ENCODE data around the gene OR51G2.
"Not testable (repeated sequence)": the region's sequence is repeated elsewhere in the genome, so short reads cannot be mapped to it uniquely, and the experiment has no call there.

The OR51G2 gene, protein sequence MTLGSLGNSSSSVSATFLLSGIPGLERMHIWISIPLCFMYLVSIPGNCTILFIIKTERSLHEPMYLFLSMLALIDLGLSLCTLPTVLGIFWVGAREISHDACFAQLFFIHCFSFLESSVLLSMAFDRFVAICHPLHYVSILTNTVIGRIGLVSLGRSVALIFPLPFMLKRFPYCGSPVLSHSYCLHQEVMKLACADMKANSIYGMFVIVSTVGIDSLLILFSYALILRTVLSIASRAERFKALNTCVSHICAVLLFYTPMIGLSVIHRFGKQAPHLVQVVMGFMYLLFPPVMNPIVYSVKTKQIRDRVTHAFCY

DNA sequence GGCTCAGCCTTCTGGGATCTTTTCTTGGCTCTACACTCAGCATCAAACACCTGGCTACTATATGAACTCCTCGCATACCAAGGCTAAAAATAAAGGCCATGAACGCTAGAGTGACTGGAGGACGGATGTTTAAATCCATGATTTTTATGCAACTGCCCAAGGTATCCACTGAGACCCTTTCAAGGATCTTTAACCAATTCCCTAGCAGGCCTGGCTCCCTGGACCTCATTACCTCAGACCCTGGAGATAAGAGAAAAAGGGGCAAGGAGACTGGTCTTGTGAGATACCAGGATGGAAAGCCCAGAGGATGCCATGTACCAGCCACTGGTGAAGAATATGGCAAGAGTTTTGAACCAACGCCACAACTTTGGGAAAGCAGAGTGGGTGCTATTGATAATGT lies at the start of gene OR51G2:
TSS of gene OR51G2 (minus strand) at position 101 of the 400 bp plus-strand sequence. CDS start 3,687 bp downstream, outside the sequence.
- Histone ChIP-seq H3K9ac (ENCODE audit: low read depth, low read length) (no peak within 1 kb of the TSS), H3K36me3 (ENCODE audit: control insufficient read depth, insufficient read depth, low read length) (no peaks in the 10 kb centered on the region), H3K4me3 (ENCODE audit: low read depth, low read length) (no peak within 1 kb of the TSS), H3K9me3 (ENCODE audit: control insufficient read depth, insufficient read depth, low read length) (no peaks in the 10 kb centered on the region), H3K27me3 (ENCODE audit: control insufficient read depth, insufficient read depth, low read length) (no peaks in the 10 kb centered on the region), H3K4me1 (ENCODE audit: control insufficient read depth, insufficient read depth, low read length) (no peaks in the 10 kb centered on the region)

DNA sequence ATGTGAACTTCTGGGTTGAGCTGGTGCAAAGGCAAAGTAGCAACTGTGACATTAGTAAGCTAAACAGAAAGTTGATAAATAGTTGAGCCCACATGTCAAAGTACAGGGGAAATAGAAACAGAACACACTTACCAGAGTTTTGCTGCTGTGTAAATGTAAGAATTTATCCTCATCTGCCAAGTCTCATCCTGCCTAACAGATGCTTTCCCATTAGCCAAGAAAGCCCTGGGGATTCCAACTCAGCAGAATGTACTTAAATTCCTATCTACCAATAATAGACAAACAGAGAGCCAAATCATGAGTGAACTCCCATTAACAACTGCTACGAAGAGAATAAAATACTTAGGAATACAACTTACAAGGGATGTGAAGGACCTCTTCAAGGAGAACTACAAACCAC lies 43.7 kb upstream of the OR51G2 start:
- H3K9me3 ChIP-seq (ENCODE audit: control insufficient read depth, insufficient read depth, low read length) = no peaks in the 10 kb centered on the region
- no peak overlapping the region for H3K9ac ChIP-seq (ENCODE audit: low read depth, low read length)
- H3K27me3 ChIP-seq (ENCODE audit: control insufficient read depth, insufficient read depth, low read length) = no peaks in the 10 kb centered on the region
- H3K36me3 ChIP-seq (ENCODE audit: control insufficient read depth, insufficient read depth, low read length) = no peaks in the 10 kb centered on the region
- H3K4me3 ChIP-seq (ENCODE audit: low read depth, low read length) = no peak overlapping the region
- H3K4me1 ChIP-seq (ENCODE audit: control insufficient read depth, insufficient read depth, low read length) = no peaks in the 10 kb centered on the region

- no peaks in the 10 kb centered on the region for H3K36me3 ChIP-seq (ENCODE audit: control insufficient read depth, insufficient read depth, low read length)
These were observed 41.7 kb upstream of the OR51G2 start for GRCh38 chr11:4960877-4961276.

GRCh38 chr11:4957396-4957795 lies 38.2 kb upstream of the OR51G2 start:
- Histone ChIP-seq H3K36me3 (ENCODE audit: control insufficient read depth, insufficient read depth, low read length) (no peaks in the 10 kb centered on the region), H3K9ac (ENCODE audit: low read depth, low read length) (no peak overlapping the region), H3K9me3 (ENCODE audit: control insufficient read depth, insufficient read depth, low read length) (no peaks in the 10 kb centered on the region), H3K4me1 (ENCODE audit: control insufficient read depth, insufficient read depth, low read length) (no peaks in the 10 kb centered on the region), H3K27me3 (ENCODE audit: control insufficient read depth, insufficient read depth, low read length) (no peaks in the 10 kb centered on the region), H3K4me3 (ENCODE audit: low read depth, low read length) (no peak overlapping the region)

More at GRCh38 chr11:4960877-4961276, 41.7 kb upstream of the OR51G2 start:
- Histone ChIP-seq H3K9ac (ENCODE audit: low read depth, low read length) (no peak overlapping the region), H3K9me3 (ENCODE audit: control insufficient read depth, insufficient read depth, low read length) (no peaks in the 10 kb centered on the region), H3K4me1 (ENCODE audit: control insufficient read depth, insufficient read depth, low read length) (no peaks in the 10 kb centered on the region), H3K27me3 (ENCODE audit: control insufficient read depth, insufficient read depth, low read length) (no peaks in the 10 kb centered on the region), H3K4me3 (ENCODE audit: low read depth, low read length) (no peak overlapping the region)

GRCh38 chr11:4955613-4956012 lies 36.5 kb upstream of the OR51G2 start, which contains the start of gene OR51A2:
OR51A2 (minus strand) TSS chr11:4955713; CDS start chr11:4955713, 0 bp downstream.
- H3K36me3 ChIP-seq (ENCODE audit: control insufficient read depth, insufficient read depth, low read length); H3K4me3 ChIP-seq (ENCODE audit: low read depth, low read length); H3K9ac ChIP-seq (ENCODE audit: low read depth, low read length); H3K27me3 ChIP-seq (ENCODE audit: control insufficient read depth, insufficient read depth, low read length); H3K4me1 ChIP-seq (ENCODE audit: control insufficient read depth, insufficient read depth, low read length); H3K9me3 ChIP-seq (ENCODE audit: control insufficient read depth, insufficient read depth, low read length): not testable (repeated sequence)

DNA sequence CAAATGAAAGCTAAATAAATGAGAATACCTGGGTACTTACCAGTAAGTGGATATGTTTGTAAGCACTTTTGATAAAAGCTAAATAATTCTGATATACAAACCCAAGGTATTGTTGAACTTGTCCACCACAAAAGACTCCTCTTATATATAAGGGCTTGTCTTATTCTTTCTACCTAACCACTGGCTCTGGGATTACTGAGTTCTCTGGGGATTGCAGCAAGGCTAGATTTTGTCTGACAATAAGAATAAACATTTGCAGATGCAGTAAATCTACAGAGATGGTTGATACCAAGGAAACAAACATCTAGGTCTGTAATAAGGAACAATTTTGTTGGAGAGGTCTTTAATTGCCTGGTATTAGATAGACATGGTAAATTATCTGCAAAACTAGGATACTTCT lies 28.4 kb upstream of the OR51G2 start, which contains the start of gene OR51A4:
TSS of gene OR51A4 (minus strand) at position 101 of the 400 bp plus-strand sequence. CDS start 505 bp downstream, outside the sequence.
- Histone ChIP-seq H3K36me3 (ENCODE audit: control insufficient read depth, insufficient read depth, low read length) (no peaks in the 10 kb centered on the region), H3K9me3 (ENCODE audit: control insufficient read depth, insufficient read depth, low read length) (no peaks in the 10 kb centered on the region), H3K27me3 (ENCODE audit: control insufficient read depth, insufficient read depth, low read length) (no peaks in the 10 kb centered on the region), H3K9ac (ENCODE audit: low read depth, low read length) (no peak within 1 kb of the TSS), H3K4me3 (ENCODE audit: low read depth, low read length) (no peak within 1 kb of the TSS), H3K4me1 (ENCODE audit: control insufficient read depth, insufficient read depth, low read length) (no peaks in the 10 kb centered on the region)

- no peaks in the 10 kb centered on the region for H3K9me3 ChIP-seq (ENCODE audit: control insufficient read depth, insufficient read depth, low read length)
- H3K27me3 ChIP-seq (ENCODE audit: control insufficient read depth, insufficient read depth, low read length) = no peaks in the 10 kb centered on the region
- H3K9ac ChIP-seq (ENCODE audit: low read depth, low read length) = no peak overlapping the region
- H3K4me3 ChIP-seq (ENCODE audit: low read depth, low read length) = no peak overlapping the region
- H3K4me1 ChIP-seq (ENCODE audit: control insufficient read depth, insufficient read depth, low read length) = no peaks in the 10 kb centered on the region
- no peaks in the 10 kb centered on the region for H3K36me3 ChIP-seq (ENCODE audit: control insufficient read depth, insufficient read depth, low read length)
These were observed 17.6 kb upstream of the OR51G2 start for GRCh38 chr11:4936745-4937144.

GRCh38 chr11:4932751-4933150 lies 13.6 kb upstream of the OR51G2 start:
- Histone ChIP-seq H3K9me3 (ENCODE audit: control insufficient read depth, insufficient read depth, low read length) (no peaks in the 10 kb centered on the region), H3K36me3 (ENCODE audit: control insufficient read depth, insufficient read depth, low read length) (no peaks in the 10 kb centered on the region), H3K4me3 (ENCODE audit: low read depth, low read length) (no peak overlapping the region), H3K4me1 (ENCODE audit: control insufficient read depth, insufficient read depth, low read length) (no peaks in the 10 kb centered on the region), H3K27me3 (ENCODE audit: control insufficient read depth, insufficient read depth, low read length) (no peaks in the 10 kb centered on the region), H3K9ac (ENCODE audit: low read depth, low read length) (no peak overlapping the region)

DNA sequence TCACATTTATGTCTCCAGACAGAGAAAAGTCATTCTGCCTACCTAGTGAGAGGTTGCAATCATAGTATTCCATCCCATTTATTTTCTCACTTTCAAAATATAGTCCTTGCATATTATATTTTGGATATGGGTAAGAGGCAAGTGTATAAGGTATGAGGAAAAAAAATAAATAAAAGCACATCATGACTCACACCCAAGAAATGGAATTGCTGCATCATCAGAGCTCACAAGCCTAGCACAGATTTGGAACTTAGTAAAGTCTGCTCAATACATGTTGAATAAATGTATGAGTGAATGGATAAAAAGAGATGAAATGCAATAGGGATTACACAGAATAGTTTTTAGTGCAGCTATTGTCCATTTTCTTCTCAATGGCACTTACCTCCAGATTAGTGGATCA lies 7.5 kb upstream of the OR51G2 start:
- H3K36me3 ChIP-seq (ENCODE audit: control insufficient read depth, insufficient read depth, low read length) = no peaks in the 10 kb centered on the region
- H3K4me1 ChIP-seq (ENCODE audit: control insufficient read depth, insufficient read depth, low read length) = no peaks in the 10 kb centered on the region

DNA sequence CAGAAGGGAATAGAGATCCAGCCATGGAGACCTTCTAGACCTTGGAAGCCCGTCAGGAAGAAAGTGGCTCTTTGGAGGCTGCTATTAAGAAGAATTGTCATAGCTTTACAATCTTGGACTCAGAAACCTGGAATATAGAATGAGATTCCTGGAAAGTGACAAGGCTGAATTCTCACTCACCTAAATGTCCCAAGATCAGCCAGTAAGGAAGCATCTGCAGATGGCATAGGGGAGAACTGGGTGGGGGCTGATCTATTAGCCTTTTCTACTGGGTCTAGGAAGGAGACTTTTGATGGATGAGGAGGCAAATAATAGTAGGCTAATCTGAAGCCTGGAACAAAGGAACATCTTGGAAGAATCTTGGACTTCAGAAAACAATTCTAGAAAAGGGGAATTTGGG lies 5.1 kb upstream of the OR51G2 start, which contains the start of gene OR51G1:
TSS of gene OR51G1 (minus strand) at position 101 of the 400 bp plus-strand sequence. CDS start at position 101, 0 bp downstream.
- Histone ChIP-seq H3K4me1 (ENCODE audit: control insufficient read depth, insufficient read depth, low read length) (no peaks in the 10 kb centered on the region), H3K36me3 (ENCODE audit: control insufficient read depth, insufficient read depth, low read length) (no peaks in the 10 kb centered on the region), H3K4me3 (ENCODE audit: low read depth, low read length) (no peak within 1 kb of the TSS), H3K9me3 (ENCODE audit: control insufficient read depth, insufficient read depth, low read length) (no peaks in the 10 kb centered on the region), H3K27me3 (ENCODE audit: control insufficient read depth, insufficient read depth, low read length) (no peaks in the 10 kb centered on the region), H3K9ac (ENCODE audit: low read depth, low read length) (no peak within 1 kb of the TSS)

More for the DNA sequence above, 7.5 kb upstream of the OR51G2 start:
- no peak overlapping the region for H3K4me3 ChIP-seq (ENCODE audit: low read depth, low read length)
- H3K9ac ChIP-seq (ENCODE audit: low read depth, low read length) = no peak overlapping the region
- no peaks in the 10 kb centered on the region for H3K27me3 ChIP-seq (ENCODE audit: control insufficient read depth, insufficient read depth, low read length)
- H3K9me3 ChIP-seq (ENCODE audit: control insufficient read depth, insufficient read depth, low read length) = no peaks in the 10 kb centered on the region

DNA sequence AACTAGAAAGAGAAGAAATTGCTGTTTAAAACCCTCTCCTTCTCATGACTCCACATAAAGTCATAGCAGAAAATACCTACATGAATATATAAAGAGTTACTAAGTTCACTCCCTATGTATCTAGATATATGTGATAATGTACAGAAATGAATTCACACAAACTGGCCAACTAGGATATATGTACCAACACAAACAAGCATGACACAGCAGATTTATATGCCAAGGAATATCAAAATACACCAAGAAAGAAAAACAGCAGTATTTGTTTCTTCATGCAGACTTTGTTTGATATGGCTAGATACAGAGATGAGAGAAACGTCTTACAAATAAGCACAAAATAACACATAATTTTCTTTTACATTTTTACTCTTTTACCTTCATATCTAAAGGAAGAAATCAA lies 3.2 kb upstream of the OR51G2 start:
- no peaks in the 10 kb centered on the region for H3K4me1 ChIP-seq (ENCODE audit: control insufficient read depth, insufficient read depth, low read length)
- no peak overlapping the region for H3K4me3 ChIP-seq (ENCODE audit: low read depth, low read length)
- H3K9me3 ChIP-seq (ENCODE audit: control insufficient read depth, insufficient read depth, low read length) = no peaks in the 10 kb centered on the region
- no peaks in the 10 kb centered on the region for H3K27me3 ChIP-seq (ENCODE audit: control insufficient read depth, insufficient read depth, low read length)
- no peak overlapping the region for H3K9ac ChIP-seq (ENCODE audit: low read depth, low read length)
- no peaks in the 10 kb centered on the region for H3K36me3 ChIP-seq (ENCODE audit: control insufficient read depth, insufficient read depth, low read length)

GRCh38 chr11:4921796-4922195 lies 2.6 kb upstream of the OR51G2 start:
- Histone ChIP-seq H3K9me3 (ENCODE audit: control insufficient read depth, insufficient read depth, low read length) (no peaks in the 10 kb centered on the region), H3K27me3 (ENCODE audit: control insufficient read depth, insufficient read depth, low read length) (no peaks in the 10 kb centered on the region), H3K36me3 (ENCODE audit: control insufficient read depth, insufficient read depth, low read length) (no peaks in the 10 kb centered on the region), H3K9ac (ENCODE audit: low read depth, low read length) (no peak overlapping the region), H3K4me3 (ENCODE audit: low read depth, low read length) (no peak overlapping the region), H3K4me1 (ENCODE audit: control insufficient read depth, insufficient read depth, low read length) (no peaks in the 10 kb centered on the region)
